ACHN (cell line): Measurements from ENCODE around the gene ALKBH7.
"Not testable (repeated sequence)": the region's sequence is repeated elsewhere in the genome, so short reads cannot be mapped to it uniquely, and the experiment has no call there.

Experiments
- DNase-seq: peaks from one replicate; pipeline ENCODE4 v3.0.0-alpha.2; 2015
- in situ Hi-C: cut with HindIII; loops from 2 replicates; pipeline ENCODE4 v1.10.0; 2017; ENCODE audit warnings: low sequenced_read_pairs, low pct_ligation_motif_present, low pct_unique_long_range_greater_than_20kb

The ALKBH7 gene

GRCh38 chr19:6372594-6373095 lies at the start of gene ALKBH7:
Gene ALKBH7 (plus strand): TSS chr19:6372794. CDS start chr19:6372821, 27 bp downstream.
- DNase-seq = peak; percentile 99
- in situ Hi-C loops = no loop called here

GRCh38 chr19:6324757-6325156 lies 47.8 kb upstream of the ALKBH7 start:
- no peak for DNase-seq

GRCh38 chr19:6325614-6326013 lies 47.0 kb upstream of the ALKBH7 start:
- in situ Hi-C loops = no loop called here
- DNase-seq = no peak

More at GRCh38 chr19:6324757-6325156, 47.8 kb upstream of the ALKBH7 start:
- in situ Hi-C loops = no loop called here

- no peak for DNase-seq
- in situ Hi-C loops = no loop called here
These were observed 45.8 kb upstream of the ALKBH7 start for GRCh38 chr19:6326815-6327214.

GRCh38 chr19:6333439-6333838 lies 39.2 kb upstream of the ALKBH7 start, which contains the start of gene ACER1:
Gene ACER1 (minus strand): TSS chr19:6333612. CDS start chr19:6333551, 61 bp downstream.
- DNase-seq = no peak
- in situ Hi-C loops = no loop called here

GRCh38 chr19:6334490-6335285 lies 37.9 kb upstream of the ALKBH7 start:
- in situ Hi-C loops = no loop called here
- DNase-seq = no peak

- no peak for DNase-seq
- in situ Hi-C loops = no loop called here
These were observed 31.9 kb upstream of the ALKBH7 start for GRCh38 chr19:6340493-6341201.

GRCh38 chr19:6343462-6343861 lies 29.1 kb upstream of the ALKBH7 start:
- in situ Hi-C loops = no loop called here
- DNase-seq = no peak

- DNase-seq = not testable (repeated sequence)
These were observed 23.3 kb upstream of the ALKBH7 start for GRCh38 chr19:6349271-6349670.

GRCh38 chr19:6350688-6351087 lies 21.9 kb upstream of the ALKBH7 start:
- DNase-seq = no peak
- in situ Hi-C loops = no loop called here

More at GRCh38 chr19:6349271-6349670, 23.3 kb upstream of the ALKBH7 start:
- in situ Hi-C loops = not testable (repeated sequence)

- in situ Hi-C loops = no loop called here
- no peak for DNase-seq
These were observed 20.0 kb upstream of the ALKBH7 start for GRCh38 chr19:6352381-6353165.

- in situ Hi-C loops = no loop called here
- peak; percentile 29 for DNase-seq
These were observed 18.4 kb upstream of the ALKBH7 start for GRCh38 chr19:6354098-6354674.

GRCh38 chr19:6355321-6356040 lies 17.1 kb upstream of the ALKBH7 start:
- DNase-seq, in situ Hi-C loops: not testable (repeated sequence)

- in situ Hi-C loops = no loop called here
- no peak for DNase-seq
These were observed 15.4 kb upstream of the ALKBH7 start for GRCh38 chr19:6357174-6357573.

GRCh38 chr19:6358003-6358402 lies 14.6 kb upstream of the ALKBH7 start:
- DNase-seq = no peak
- in situ Hi-C loops = no loop called here

GRCh38 chr19:6359568-6360341 lies 12.8 kb upstream of the ALKBH7 start:
- in situ Hi-C loops = no loop called here
- DNase-seq = no peak

- in situ Hi-C loops, DNase-seq: not testable (repeated sequence)
These were observed 12.1 kb upstream of the ALKBH7 start for GRCh38 chr19:6360445-6360844.
